GM21619 (cell line): ENCODE results near the gene AAGAB.

ENCODE experiments used
- ATAC-seq: cut with Tn5 transposase; IDR thresholded peaks from one replicate; pipeline ENCODE4 v1.9.1; 2021; ENCODE audit not compliant: unreplicated experiment

AAGAB gene

GRCh38 chr15:67212684-67213367 is 41.6 kb downstream of the AAGAB start:
- ATAC-seq, result no peak

GRCh38 chr15:67210555-67211168 is 43.8 kb downstream of the AAGAB start:
- ATAC-seq, result no peak

DNA sequence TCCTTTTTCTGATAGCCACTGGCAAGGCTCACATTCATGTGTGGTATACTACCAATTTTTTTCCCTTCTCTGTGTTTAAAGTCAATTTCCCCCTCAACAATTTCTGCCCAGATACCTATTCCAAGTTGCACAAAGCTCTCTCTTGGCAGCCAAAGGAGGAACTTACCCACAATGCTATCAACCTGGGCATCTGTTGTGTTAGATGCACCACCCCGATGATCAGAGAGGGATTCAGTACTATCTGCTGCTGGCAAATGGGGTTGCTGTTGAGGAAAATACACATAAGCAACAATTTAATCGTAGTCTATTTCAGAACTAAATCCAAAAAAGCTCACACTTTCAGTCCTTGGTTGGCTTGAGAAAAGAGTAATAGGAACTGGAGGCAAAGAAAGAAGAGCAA is 46.1 kb downstream of the AAGAB start:
- ATAC-seq, result no peak

- no peak for ATAC-seq
Measured at GRCh38 chr15:67207555-67208207, 46.8 kb downstream of the AAGAB start.

DNA sequence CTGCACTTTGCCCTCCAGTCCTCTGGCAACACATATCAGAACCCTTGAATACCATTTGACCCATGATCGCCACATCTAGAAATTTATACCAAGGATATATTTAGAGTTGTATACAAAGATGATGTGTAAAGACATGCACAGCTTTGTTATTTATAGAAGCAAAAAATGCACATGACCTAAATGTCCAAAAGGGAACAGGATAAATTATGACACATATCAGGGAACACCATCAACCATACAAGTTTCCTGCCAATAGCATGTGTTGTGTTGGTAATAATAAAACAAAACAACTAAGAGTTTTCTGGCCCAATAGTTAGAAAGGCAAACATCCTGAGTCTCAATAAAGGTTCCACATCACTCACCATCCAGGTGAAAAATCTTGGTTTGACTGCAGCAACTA is 51.5 kb downstream of the AAGAB start:
- no peak for ATAC-seq

GRCh38 chr15:67202091-67202490 is 52.4 kb downstream of the AAGAB start:
- no peak for ATAC-seq

GRCh38 chr15:67201136-67201535 is 53.3 kb downstream of the AAGAB start:
- no peak for ATAC-seq

DNA sequence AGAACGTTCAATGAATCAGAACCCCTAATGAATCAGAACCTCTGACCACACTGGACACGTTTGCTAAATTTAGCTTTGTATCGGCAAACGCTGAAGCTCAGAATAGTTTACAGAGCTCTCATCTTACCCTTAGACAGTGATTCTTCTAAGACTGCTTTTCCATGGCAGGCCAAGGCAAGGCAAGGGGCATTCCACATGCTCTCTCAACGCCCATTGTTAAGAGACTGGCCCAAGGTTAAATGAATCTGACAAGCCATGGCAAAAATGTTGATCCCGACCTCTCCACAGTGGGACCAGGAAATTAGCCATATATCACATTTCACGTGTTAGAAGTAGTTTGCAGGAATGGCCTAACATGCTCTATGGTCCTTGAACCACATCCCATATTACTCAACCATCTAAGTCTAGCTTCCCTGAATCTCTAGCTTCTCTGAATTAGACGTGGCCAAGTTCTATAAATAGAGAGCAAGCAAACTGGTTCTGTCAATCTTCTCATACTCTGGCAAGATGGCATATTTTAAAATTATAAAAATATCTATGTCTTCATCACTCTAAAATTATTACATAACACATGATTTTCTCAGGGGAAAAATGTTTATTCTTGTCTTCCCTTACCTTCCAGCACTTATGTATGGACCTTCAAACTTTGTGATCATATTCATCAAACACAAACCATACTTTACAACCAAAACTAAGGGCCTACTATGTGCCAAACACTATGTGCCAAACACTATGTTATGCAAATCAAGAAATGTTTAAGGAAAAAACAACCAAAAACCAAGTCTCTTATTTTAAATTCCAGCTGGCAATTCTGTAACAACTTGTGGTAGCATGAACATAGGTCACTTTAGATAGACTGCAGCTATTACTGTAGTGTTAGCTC is 54.3 kb downstream of the AAGAB start:
- ATAC-seq, result no peak

DNA sequence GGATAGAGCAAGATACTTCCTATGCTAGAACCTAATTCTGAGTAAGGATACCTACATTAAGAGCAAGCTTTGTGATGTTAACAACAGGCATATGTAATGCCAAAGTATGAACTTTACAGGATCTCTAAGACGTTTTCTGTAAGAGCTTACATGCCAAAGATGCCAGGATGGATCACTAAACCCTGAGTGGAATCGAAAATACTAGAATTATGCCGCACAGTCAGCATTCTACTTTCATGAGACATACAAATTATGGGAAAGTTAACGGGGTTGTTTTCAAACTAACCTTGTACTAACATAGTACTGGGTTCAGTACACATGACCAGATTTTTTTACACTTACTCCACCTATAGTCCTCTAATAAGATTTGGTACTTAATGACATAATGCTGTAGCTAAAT is 55.1 kb downstream of the AAGAB start:
- ATAC-seq, result no peak

- ATAC-seq, result no peak
Measured at GRCh38 chr15:67198157-67198754, 56.2 kb downstream of the AAGAB start.

GRCh38 chr15:67197364-67197695 is 57.1 kb downstream of the AAGAB start:
- ATAC-seq, result no peak

- ATAC-seq, result no peak
Measured at GRCh38 chr15:67196672-67197363, 57.6 kb downstream of the AAGAB start.

DNA sequence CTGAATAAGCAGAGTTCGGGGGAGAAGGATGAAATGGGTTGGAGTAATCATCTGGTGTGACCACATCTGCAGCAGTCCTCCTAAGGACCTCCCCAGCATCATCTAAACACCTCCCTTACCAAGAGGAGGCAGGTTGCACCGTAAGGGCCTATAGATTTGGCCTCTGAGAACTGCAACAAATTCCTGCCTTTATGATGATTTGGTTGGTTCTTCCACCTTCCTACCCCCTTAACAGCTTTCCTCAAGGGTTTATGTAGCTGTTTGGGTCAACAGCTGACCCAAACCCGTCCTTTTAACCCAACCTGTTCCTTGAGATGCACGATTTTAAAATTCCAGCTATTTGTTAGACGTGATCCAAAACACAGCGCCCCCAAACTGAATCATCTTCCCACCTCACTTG is 58.2 kb downstream of the AAGAB start:
- ATAC-seq, result no peak

DNA sequence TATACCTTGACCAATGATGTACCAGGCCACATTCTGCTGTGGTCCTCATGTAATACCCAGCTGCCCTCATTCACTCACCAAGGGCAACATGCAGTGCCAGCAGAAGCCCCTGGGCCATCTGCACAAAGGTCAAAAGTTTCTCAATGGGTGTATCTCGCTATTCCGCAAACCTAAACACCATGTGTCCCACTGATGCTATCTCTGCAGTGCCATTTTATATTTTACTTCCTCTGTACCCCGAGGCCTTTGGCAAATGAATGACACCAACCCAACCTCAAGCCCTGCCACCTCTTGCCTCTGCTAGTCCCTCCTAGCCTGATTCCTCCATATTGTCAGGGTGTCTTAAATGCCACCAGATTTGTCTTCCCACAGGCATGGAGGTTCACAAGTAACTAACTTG is 59.2 kb downstream of the AAGAB start:
- ATAC-seq, result no peak

DNA sequence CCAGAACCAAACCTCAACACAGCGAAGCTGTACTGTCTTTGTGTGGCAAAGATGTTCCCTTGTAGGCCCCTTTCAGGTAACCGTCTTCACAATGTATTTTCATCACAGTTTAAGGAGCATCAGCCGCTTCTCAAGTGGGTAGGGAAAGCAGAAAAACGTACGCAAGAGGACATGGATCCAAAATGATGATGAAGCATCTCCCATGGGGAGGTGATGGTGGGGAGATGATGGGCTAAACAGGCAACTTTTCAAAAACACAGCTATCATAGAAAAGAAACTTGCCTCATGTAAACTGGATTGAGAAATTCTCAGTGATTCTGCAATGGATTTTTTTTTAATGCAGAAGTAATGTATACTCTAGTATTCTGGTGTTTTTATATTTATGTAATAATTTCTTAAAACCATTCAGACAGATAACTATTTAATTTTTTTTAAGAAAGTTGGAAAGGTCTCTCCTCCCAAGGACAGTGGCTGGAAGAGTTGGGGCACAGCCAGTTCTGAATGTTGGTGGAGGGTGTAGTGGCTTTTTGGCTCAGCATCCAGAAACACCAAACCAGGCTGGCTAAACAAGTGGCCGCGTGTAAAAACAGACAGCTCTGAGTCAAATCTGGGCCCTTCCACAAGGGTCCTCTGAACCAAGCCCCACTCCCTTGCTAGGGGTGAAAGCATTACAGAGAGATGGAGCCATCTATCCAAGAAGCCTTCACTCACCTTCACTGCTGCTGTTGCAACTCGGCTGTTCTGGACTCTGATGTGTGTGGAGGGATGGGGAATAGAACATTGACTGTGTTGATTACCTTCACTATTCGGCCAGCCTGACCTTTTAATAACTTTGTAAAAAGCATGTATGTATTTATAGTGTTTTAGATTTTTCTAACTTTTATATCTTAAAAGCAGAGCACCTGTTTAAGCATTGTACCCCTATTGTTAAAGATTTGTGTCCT is 60.0 kb downstream of the AAGAB start:
- ATAC-seq, result no peak

- ATAC-seq, result no peak
Measured at GRCh38 chr15:67193223-67193990, 61.1 kb downstream of the AAGAB start.

GRCh38 chr15:67192185-67192820 is 62.2 kb downstream of the AAGAB start:
- ATAC-seq, result no peak

DNA sequence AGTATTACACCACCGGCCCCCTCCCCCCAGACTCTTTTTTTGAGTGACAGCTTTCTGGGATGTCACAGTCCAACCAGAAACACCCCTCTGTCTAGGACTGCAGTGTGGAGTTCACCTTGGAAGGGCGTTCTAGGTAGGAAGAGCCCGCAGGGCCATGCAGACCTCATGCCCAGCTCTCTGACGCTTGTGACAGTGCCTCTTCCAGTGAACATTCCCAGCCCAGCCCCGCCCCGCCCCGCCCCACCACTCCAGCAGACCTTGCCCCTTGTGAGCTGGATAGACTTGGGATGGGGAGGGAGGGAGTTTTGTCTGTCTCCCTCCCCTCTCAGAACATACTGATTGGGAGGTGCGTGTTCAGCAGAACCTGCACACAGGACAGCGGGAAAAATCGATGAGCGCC is 63.6 kb downstream of the AAGAB start:
- ATAC-seq, result no peak
